ENCODE data around the gene RNMT.
"Not testable (repeated sequence)": the region's sequence is repeated elsewhere in the genome, so short reads cannot be mapped to it uniquely, and the experiment has no call there.

Gene RNMT

GRCh38 chr18:13726232-13726971 lies at the start of gene RNMT, which contains the start of gene FAM210A:
TSS of gene RNMT (plus strand) at chr18:13726673. CDS start at chr18:13731518, 4,845 bp downstream.
TSS of gene FAM210A (minus strand) at chr18:13726558. CDS start at chr18:13682077, 44,481 bp downstream.
- peak; percentile 82 for DNase-seq

- not testable (repeated sequence) for DNase-seq
These were observed 49.1 kb upstream of the RNMT start for GRCh38 chr18:13677350-13677749.

- no peak for DNase-seq
These were observed 45.9 kb upstream of the RNMT start for GRCh38 chr18:13680612-13681011.

- no peak for DNase-seq
These were observed 44.8 kb upstream of the RNMT start for GRCh38 chr18:13681701-13682100.

- DNase-seq, result no peak
These were observed 41.9 kb upstream of the RNMT start for GRCh38 chr18:13684546-13684945.

DNA sequence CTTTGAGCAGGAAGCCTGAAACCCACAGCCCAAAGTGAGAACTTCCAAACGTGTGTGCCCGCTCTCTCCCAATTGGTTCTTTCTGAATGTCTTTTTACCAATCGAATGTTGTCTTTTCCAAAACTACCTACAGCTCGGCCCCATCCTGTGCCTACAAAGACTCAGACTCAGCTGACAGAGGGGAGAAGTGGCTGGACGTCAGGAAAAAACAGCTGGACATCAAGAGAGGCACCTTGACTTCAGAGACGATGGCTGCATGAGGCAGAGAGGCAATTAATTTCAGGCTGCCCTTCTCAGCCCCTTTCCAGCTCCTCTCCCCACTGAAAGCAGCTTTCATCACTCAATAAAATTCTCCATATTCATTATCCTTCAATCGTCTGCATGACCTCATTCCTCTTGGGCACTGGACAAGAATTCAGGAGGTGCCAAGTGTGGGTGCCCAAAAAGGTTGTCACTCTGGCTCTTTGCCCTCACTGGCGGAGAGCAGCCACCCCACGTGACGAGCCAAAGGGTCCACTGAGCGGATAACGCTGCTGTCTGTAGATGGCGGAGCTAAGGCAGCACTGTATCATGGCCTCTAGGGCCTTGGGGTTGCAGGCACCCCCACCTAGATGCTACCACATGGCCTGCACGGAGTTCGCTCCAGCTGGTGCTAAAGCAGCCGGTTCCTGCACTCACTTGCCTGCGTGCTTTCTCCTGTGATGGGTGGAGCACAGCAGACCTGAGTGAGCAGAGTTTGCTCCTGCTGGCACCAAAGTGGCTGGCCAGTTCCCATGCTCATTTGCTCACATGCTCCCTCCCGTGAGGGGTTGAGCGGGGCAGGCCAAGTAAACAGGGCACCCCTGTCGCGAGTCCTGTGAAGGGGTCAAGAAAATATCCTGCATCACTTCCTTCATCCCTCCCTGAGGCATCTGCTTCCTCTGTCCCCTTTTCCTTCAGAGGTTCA lies 38.0 kb upstream of the RNMT start:
- no peak for DNase-seq

GRCh38 chr18:13690060-13690459 lies 36.4 kb upstream of the RNMT start:
- not testable (repeated sequence) for DNase-seq

GRCh38 chr18:13695337-13695736 lies 31.1 kb upstream of the RNMT start:
- not testable (repeated sequence) for DNase-seq

DNA sequence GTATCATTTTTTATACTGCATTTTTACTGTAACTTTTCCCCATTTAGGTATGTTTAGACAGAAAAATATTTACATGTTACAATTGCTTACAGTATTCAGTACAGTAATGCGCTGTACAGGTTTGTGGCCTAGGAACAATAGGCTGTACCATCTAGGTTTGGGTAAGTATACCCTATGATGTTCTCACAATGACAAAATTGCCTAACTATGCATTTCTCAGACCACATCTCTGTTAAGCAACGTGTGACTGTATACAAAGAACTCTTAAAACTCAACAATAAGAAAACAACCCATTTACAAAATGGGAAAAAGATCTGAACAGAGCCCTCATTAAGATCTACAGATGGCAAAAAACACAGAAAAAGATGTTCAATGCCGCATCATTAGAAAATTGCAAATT lies 29.5 kb upstream of the RNMT start:
- no peak for DNase-seq

GRCh38 chr18:13700153-13700552 lies 26.3 kb upstream of the RNMT start:
- DNase-seq, result no peak

DNA sequence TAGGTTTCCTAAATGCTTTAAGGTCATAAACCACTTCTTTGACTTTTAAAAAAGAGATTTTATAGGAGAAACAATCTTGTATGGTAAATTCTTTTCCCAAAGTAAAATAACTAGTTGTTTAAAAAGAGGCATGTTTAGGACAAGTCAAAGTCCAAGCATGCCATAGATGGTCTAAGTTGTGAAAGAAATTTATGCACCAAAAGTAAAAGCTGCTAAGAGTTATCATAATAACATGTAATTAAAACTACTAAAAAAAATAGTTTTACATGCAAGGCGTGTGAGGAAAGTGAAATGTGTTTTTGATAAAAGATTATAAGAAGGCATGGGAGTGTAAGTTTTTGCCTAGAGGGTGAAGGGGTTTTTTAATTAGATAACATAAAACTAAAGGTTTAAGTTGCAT lies 22.6 kb upstream of the RNMT start:
- no peak for DNase-seq

DNA sequence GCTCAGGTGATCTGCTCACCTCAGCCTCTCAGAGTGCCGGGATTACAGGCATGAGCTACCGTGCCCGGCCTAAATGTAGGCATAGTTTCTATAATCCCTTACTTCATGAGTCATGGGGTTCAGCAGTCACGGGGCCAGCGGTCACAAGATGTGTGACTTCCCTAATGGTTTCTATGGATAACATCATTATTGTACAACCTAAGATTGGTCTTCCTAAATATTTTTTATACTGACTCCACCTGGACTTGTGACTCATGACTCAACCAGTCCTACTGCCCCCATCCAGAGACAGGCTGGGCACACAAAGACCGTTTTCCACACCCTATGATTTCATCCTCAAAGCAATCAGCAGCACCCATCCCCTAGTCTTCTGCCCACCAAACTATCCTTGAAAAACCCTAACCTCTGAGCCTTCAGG lies 16.1 kb upstream of the RNMT start:
- DNase-seq, result no peak

GRCh38 chr18:13712400-13713131 lies 13.9 kb upstream of the RNMT start:
- no peak for DNase-seq

DNA sequence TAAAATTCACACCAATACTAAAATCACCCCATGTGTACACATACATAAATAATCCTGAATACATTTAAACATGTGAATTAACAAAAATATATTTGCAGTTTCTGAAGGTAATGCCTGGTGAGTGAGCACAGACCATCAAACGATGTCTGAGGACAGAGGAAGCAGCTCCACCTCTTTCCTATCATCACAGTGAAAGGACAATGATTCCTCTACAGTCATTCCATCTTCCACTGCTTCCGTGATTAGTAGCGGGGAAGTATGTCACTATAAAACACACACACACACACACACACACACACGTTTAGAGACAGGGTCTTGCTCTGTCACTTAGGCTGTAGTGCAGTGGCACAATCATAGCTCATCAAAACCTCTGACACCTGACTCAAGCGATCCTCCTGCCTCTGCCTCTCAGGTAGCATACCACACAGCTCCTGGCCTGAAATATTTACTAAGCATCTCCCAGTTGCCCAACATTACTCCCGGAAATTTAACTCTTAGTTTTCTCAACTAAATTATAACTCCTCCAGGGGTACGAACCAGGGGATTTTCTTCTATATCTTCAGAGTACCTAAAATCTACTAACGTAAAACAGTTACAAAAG lies 12.9 kb upstream of the RNMT start:
- no peak for DNase-seq

DNA sequence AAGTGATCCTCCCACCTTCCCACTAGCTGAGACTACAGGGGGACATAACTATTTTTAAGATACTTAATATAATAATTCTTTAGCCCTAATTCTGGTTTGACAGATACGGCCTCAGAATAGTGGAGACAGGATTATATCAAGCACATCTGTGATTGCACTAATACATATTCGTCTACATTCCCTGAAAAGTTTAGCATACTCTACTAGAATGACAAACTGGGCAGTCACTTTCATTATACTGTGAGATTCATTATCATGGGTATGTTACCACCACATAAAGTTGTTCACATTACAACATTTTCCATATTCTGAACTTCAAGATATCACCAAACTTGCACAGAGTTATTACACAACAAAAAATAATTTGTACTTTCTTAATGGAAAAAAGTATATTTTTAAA lies 11.1 kb upstream of the RNMT start:
- DNase-seq, result no peak

- no peak for DNase-seq
These were observed 9.6 kb upstream of the RNMT start for GRCh38 chr18:13716916-13717315.

DNA sequence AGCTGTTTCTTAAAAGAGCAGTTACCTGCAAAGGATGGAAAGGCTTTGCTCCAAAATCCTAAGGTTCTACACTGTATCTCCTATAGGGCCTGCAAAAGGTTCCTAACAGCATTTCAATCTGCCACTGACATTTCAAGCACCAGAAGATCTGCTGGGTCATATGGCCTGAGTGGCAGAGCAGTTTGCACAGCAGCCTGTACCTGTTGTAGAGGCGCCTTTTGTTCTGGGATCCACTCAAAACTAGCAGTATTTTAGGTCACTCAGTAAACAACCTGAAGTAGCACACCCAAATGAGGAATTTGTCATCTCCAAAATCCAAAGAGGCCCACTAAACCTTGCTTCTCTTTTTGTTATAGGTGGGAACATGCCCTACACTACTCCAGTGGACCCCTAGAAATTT lies 6.3 kb upstream of the RNMT start:
- DNase-seq, result no peak

- no peak for DNase-seq
These were observed 5.6 kb upstream of the RNMT start for GRCh38 chr18:13720847-13721246.

DNA sequence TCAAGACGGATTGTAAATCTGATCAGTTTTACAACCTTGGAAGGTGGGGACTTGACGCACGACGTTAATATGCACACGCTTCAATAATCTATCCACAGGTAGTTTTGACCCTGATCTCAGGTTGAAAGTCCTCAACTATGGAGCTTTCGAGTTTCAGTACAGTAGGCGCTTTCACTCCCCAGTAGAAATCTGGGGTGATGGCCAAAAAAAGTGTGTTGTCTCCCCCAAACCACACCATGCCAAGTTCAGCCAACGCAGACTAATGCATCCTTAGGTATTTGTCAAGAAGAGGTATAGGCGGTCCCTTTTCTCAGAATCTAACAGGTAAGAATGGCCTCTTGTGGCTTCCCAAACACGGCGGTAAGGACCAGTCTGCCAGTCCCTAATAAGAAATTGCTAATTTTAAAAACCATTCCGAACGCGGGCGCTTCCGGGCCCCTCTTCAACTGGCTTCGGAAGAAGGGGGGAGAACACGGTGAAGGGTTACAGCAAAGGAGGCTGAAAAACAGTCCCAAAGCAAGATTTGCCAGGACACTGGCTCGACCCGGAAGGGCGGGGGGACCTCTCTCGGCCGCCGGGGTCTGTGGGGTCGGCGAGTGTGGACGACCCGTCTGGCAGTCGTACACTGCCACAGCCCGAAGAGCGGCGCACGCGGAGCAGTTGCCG lies 774 bp upstream of the RNMT start:
- no peak for DNase-seq

GRCh38 chr18:13726972-13727331 lies 479 bp downstream of the RNMT start:
- DNase-seq, result no peak

- DNase-seq, result no peak
These were observed 4.0 kb downstream of the RNMT start for GRCh38 chr18:13730481-13730880.

GRCh38 chr18:13735681-13736080 lies 9.2 kb downstream of the RNMT start:
- no peak for DNase-seq

Data from NCI-H2029 (cell line).